ENCODE measurements around the gene NOS1. TPM values are rescaled to one million over a fixed set of nuclear protein-coding genes. Genes with fewer than 3 reads are reported as not detected.

Gene NOS1
- total and polyA plus RNA-seq, 2 experiments from 2014 or later: 0.63 to 3.0 TPM

- TF ChIP-seq ZNF462 (CRISPR knock-in tag; IDR thresholded peaks at IDR 0.05) (no peak), EZH2phosphoT487 (IDR thresholded peaks at IDR 0.05; ENCODE audit: unreplicated experiment) (no peak), ZNF331 (CRISPR knock-in tag; IDR thresholded peaks at IDR 0.05; ENCODE audit: low read depth) (no peak), STAT1 (IDR thresholded peaks at IDR 0.05; ENCODE audit: unreplicated experiment) (no peak), REST (IDR thresholded peaks at IDR 0.05; ENCODE audit: unreplicated experiment) (no peak), JUNB (IDR thresholded peaks at IDR 0.05; ENCODE audit: unreplicated experiment) (no peak), ETS1 (IDR thresholded peaks at IDR 0.05) (no peak)
Measured at GRCh38 chr12:117171499-117172162, 189.8 kb downstream of the NOS1 start (continued).
